PFSK-1 (cell line): ENCODE measurements around the gene RNF125.

Source experiments
- POLR2AphosphoS5 ChIP-seq: IDR thresholded peaks from 2 replicates; pipeline ENCODE4 v1.6.1; 2012; ENCODE audit warnings: low read depth, mild to moderate bottlenecking, control low read depth, low read length, moderate library complexity
- SIN3A ChIP-seq: IDR thresholded peaks from 2 replicates; pipeline ENCODE4 v1.6.1; 2012; ENCODE audit warnings: mild to moderate bottlenecking, low read length, moderate library complexity, borderline replicate concordance; ENCODE audit not compliant: insufficient read depth
- TAF1 ChIP-seq: IDR thresholded peaks from 2 replicates; pipeline ENCODE4 v1.6.1; 2012; ENCODE audit warnings: low read length, control low read depth, borderline replicate concordance; ENCODE audit not compliant: insufficient read depth
- TF ChIP-seq, protein P1 (sequence below), 2 experiments: IDR thresholded peaks; 2 replicates each; pipeline versions ENCODE4 v1.6.1 to v1.8.0; 2011 to 2012; ENCODE audit warnings: low read depth in 2 of 2, low read length in 2 of 2, control low read depth in 1 of 2, inconsistent platforms in 1 of 2, mild to moderate bottlenecking in 1 of 2, moderate library complexity in 1 of 2; ENCODE audit not compliant: insufficient read depth in 1 of 2

DNA sequence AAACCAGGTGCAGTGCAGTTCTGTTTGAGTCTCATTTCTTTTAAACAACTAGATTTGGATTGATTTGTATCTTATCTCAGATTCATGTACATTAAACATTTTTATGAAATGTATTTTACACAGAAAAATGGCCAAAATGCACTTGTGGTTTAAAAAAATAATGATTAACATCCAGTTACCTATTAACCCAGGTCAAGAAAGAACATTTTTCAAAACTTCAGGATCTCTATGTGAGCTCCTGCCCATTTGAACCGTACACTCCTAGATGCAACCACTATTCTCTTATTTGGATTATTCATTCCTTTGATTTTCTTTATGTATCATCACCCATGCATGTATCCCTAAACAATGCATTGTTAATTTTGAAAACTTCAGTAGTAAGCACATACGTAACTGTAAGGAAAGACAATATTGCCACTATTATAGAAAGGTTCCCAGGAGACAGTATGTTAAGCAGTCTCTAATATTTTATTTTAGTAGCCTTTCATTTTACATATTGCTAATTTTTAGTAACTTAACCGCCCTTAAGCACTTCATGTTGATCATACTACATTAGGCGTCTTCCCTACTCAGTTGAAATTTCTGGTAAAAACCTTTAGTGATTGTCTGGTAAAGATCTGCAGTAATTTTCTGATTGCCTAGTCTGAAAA is 95.8 kb downstream of the RNF125 start:
- TF ChIP-seq POLR2AphosphoS5 (no peak), TAF1 (no peak), SIN3A (no peak)
- TF ChIP-seq, protein P1, sequence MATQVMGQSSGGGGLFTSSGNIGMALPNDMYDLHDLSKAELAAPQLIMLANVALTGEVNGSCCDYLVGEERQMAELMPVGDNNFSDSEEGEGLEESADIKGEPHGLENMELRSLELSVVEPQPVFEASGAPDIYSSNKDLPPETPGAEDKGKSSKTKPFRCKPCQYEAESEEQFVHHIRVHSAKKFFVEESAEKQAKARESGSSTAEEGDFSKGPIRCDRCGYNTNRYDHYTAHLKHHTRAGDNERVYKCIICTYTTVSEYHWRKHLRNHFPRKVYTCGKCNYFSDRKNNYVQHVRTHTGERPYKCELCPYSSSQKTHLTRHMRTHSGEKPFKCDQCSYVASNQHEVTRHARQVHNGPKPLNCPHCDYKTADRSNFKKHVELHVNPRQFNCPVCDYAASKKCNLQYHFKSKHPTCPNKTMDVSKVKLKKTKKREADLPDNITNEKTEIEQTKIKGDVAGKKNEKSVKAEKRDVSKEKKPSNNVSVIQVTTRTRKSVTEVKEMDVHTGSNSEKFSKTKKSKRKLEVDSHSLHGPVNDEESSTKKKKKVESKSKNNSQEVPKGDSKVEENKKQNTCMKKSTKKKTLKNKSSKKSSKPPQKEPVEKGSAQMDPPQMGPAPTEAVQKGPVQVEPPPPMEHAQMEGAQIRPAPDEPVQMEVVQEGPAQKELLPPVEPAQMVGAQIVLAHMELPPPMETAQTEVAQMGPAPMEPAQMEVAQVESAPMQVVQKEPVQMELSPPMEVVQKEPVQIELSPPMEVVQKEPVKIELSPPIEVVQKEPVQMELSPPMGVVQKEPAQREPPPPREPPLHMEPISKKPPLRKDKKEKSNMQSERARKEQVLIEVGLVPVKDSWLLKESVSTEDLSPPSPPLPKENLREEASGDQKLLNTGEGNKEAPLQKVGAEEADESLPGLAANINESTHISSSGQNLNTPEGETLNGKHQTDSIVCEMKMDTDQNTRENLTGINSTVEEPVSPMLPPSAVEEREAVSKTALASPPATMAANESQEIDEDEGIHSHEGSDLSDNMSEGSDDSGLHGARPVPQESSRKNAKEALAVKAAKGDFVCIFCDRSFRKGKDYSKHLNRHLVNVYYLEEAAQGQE (IDR thresholded peaks at IDR 0.05; ENCODE audit: insufficient read depth in 1 of 2, low read depth in 2 of 2, low read length in 2 of 2) = no peak
